Measurements from ENCODE around the gene GRHL1.
"Not testable (repeated sequence)": the region's sequence is repeated elsewhere in the genome, so short reads cannot be mapped to it uniquely, and the experiment has no call there.

GRCh38 chr2:9927020-9927419 lies 24.5 kb upstream of the GRHL1 start:
- not testable (repeated sequence) for TF ChIP-seq CTCF (conservative IDR thresholded peaks at IDR 0.05 in 1 of 2, IDR thresholded peaks at IDR 0.05 in 1 of 2; ENCODE audit: extremely low read depth in 1 of 2, insufficient read depth in 1 of 2, low read depth in 1 of 2, low read length in 2 of 2); EZH2 (IDR thresholded peaks at IDR 0.05; ENCODE audit: borderline replicate concordance, low read length)

Data from mammary epithelial cell (primary cell).